Common myeloid progenitor, CD34-positive (primary cell): ENCODE data around the gene AFTPH.

Experiments
- CTCF ChIA-PET: fragments of 350-600 bp; sonication (Branson Sonifier 250); formaldehyde crosslinking; loops from one replicate; lab custom pipeline; 2021; ENCODE audit warnings: antibody characterized with exemption; lab: Charles Lee
- POLR2A ChIA-PET: fragments of 350-600 bp; sonication (Branson Sonifier 250); formaldehyde crosslinking; loops from one replicate; lab custom pipeline; 2021; ENCODE audit warnings: antibody characterized with exemption; lab: Charles Lee
- DNase-seq, 3 donors: peaks; one replicate each; pipeline versions ENCODE4 v3.0.0 to v3.0.0-alpha.2; 2013
- H3K27ac ChIP-seq, 2 experiments: 1 replicate in 1 of 2; 2 replicates in 1 of 2; pipeline ENCODE4 v1.7.0; 2013; ENCODE audit warnings: inconsistent platforms in 2 of 2, low read length in 2 of 2, mild to moderate bottlenecking in 2 of 2, low read depth in 1 of 2, moderate library complexity in 1 of 2; ENCODE audit not compliant: severe bottlenecking in 2 of 2, insufficient read depth in 1 of 2, poor library complexity in 1 of 2
- H3K27me3 ChIP-seq, 5 experiments: replicated peaks in 2 of 5; 1 replicate in 3 of 5; 2 replicates in 2 of 5; pipeline versions ENCODE4 v1.6.1 to v1.7.0; 2013; ENCODE audit warnings: low read length in 4 of 5, mild to moderate bottlenecking in 2 of 5, moderate library complexity in 2 of 5, inconsistent platforms in 1 of 5; ENCODE audit not compliant: insufficient read depth in 5 of 5, control insufficient read depth in 4 of 5
- H3K36me3 ChIP-seq, 4 experiments: 1 replicate in 2 of 4; 2 replicates in 2 of 4; pipeline versions ENCODE4 v1.6.1 to v1.7.0; 2013; ENCODE audit warnings: low read length in 3 of 4, control low read depth in 1 of 4, mild to moderate bottlenecking in 1 of 4; ENCODE audit not compliant: control insufficient read depth in 4 of 4, insufficient read depth in 4 of 4
- H3K4me1 ChIP-seq, 4 experiments: 1 replicate in 3 of 4; 2 replicates in 1 of 4; pipeline versions ENCODE4 v1.6.1 to v1.7.1; 2013; ENCODE audit warnings: low read length in 3 of 4, mild to moderate bottlenecking in 3 of 4, control low read depth in 1 of 4, inconsistent platforms in 1 of 4, moderate library complexity in 1 of 4; ENCODE audit not compliant: control insufficient read depth in 4 of 4, insufficient read depth in 4 of 4; ENCODE audit errors: control extremely low read depth in 1 of 4
- H3K4me3 ChIP-seq, 7 experiments: 1 replicate in 4 of 7; 2 replicates in 3 of 7; pipeline versions ENCODE4 v1.5.1 to v1.7.0; 2013; ENCODE audit warnings: mild to moderate bottlenecking in 7 of 7, low read length in 6 of 7, moderate library complexity in 6 of 7, inconsistent platforms in 2 of 7, low read depth in 2 of 7, control low read depth in 1 of 7; ENCODE audit not compliant: insufficient read depth in 4 of 7, control insufficient read depth in 1 of 7; ENCODE audit errors: extremely low read depth in 1 of 7
- H3K9me3 ChIP-seq, 5 experiments: 1 replicate in 4 of 5; 2 replicates in 1 of 5; pipeline versions ENCODE4 v1.6.1 to v1.7.1; 2013; ENCODE audit warnings: low read length in 4 of 5, mild to moderate bottlenecking in 2 of 5, inconsistent platforms in 1 of 5, low read depth in 1 of 5, moderate library complexity in 1 of 5; ENCODE audit not compliant: control insufficient read depth in 4 of 5, insufficient read depth in 2 of 5; ENCODE audit errors: control extremely low read depth in 1 of 5
- WGBS: methylation state at CpG from one replicate; pipeline ENCODE4 v1.1.5; 2013; ENCODE audit not compliant: insufficient coverage; 5-methylcytosine and 5-hydroxymethylcytosine counted together

Gene AFTPH

GRCh38 chr2:64479259-64480117, 44.6 kb upstream of the AFTPH start:
- no peak for DNase-seq
- Histone ChIP-seq H3K27me3 (peaks cover 0 to 2% (median 0%) of the 10 kb centered on the region in 5 experiments), H3K36me3 (no peaks in the 10 kb centered on the region), H3K4me1 (peaks cover 2 to 10% (median 5%) of the 10 kb centered on the region in 4 experiments), H3K9me3 (no peaks in the 10 kb centered on the region), H3K4me3 (no peak overlapping the region), H3K27ac (no peak overlapping the region)
- CTCF ChIA-PET: interaction anchor here (1.1 to 15.0 kb wide), 4 partner anchors 11 to 150 kb away, joined by 3 to 201 read pairs (median 5); no protein-coding TSS in a partner anchor
- POLR2A ChIA-PET: no interaction called here
- WGBS: 97% methylated on average over 8 of the region's 10 CpGs

GRCh38 chr2:64481665-64482064, 42.5 kb upstream of the AFTPH start:
- H3K27ac ChIP-seq: no peak overlapping the region
- WGBS: 97% methylated on average over 3 of the region's 5 CpGs
- H3K27me3 ChIP-seq: peaks cover 0 to 12% (median 0%) of the 10 kb centered on the region in 5 experiments
- H3K9me3 ChIP-seq: no peaks in the 10 kb centered on the region
- no peaks in the 10 kb centered on the region for H3K4me1 ChIP-seq
- CTCF ChIA-PET: interaction anchor here (0.6 to 15.0 kb wide), 6 partner anchors 11 to 152 kb away, joined by 3 to 201 read pairs (median 4); no protein-coding TSS in a partner anchor
- H3K4me3 ChIP-seq: no peak overlapping the region
- POLR2A ChIA-PET: no interaction called here
- no peaks in the 10 kb centered on the region for H3K36me3 ChIP-seq
- DNase-seq: no peak

- H3K9me3 ChIP-seq: no peaks in the 10 kb centered on the region
- 100% methylated on average over 1 of the region's 1 CpG for WGBS
- DNase-seq: no peak
- H3K4me3 ChIP-seq: no peak overlapping the region
- no peaks in the 10 kb centered on the region for H3K36me3 ChIP-seq
- ChIA-PET CTCF (interaction anchor here (0.8 to 15.0 kb wide), 7 partner anchors 8 to 153 kb away, joined by 3 to 201 read pairs (median 4); no protein-coding TSS in a partner anchor), POLR2A (no interaction called here)
- H3K27ac ChIP-seq: no peak overlapping the region
- peaks cover 0 to 16% (median 0%) of the 10 kb centered on the region in 5 experiments for H3K27me3 ChIP-seq
- no peaks in the 10 kb centered on the region for H3K4me1 ChIP-seq
Measured at GRCh38 chr2:64482243-64482642, 41.9 kb upstream of the AFTPH start.

GRCh38 chr2:64482765-64483504, 41.2 kb upstream of the AFTPH start:
- no peak overlapping the region for H3K27ac ChIP-seq
- H3K9me3 ChIP-seq: no peaks in the 10 kb centered on the region
- DNase-seq: peak in 1 of 3 donors; percentile 19
- ChIA-PET CTCF (interaction anchor here (0.8 to 15.0 kb wide), 8 partner anchors 9 to 154 kb away, joined by 3 to 201 read pairs (median 4); no protein-coding TSS in a partner anchor), POLR2A (no interaction called here)
- H3K4me3 ChIP-seq: no peak overlapping the region
- WGBS: 74% methylated on average over 4 of the region's 5 CpGs
- peaks cover 0 to 16% (median 0%) of the 10 kb centered on the region in 5 experiments for H3K27me3 ChIP-seq
- H3K36me3 ChIP-seq: no peaks in the 10 kb centered on the region
- H3K4me1 ChIP-seq: no peaks in the 10 kb centered on the region

GRCh38 chr2:64485331-64485730, 38.8 kb upstream of the AFTPH start:
- 83% methylated on average over 1 of the region's 4 CpGs for WGBS
- ChIA-PET POLR2A (interaction anchor here (0.6 kb wide), 1 partner anchor 1975 kb away, joined by 3 read pairs; no protein-coding TSS in a partner anchor), CTCF (interaction anchor here (0.8 to 15.0 kb wide), 13 partner anchors 11 to 156 kb away, joined by 3 to 201 read pairs (median 4); no protein-coding TSS in a partner anchor)
- Histone ChIP-seq H3K9me3 (no peaks in the 10 kb centered on the region), H3K27me3 (peaks cover 0 to 22% (median 2%) of the 10 kb centered on the region in 5 experiments), H3K27ac (no peak overlapping the region), H3K4me3 (no peak overlapping the region), H3K36me3 (no peaks in the 10 kb centered on the region), H3K4me1 (peaks cover 3 to 8% (median 5%) of the 10 kb centered on the region in 4 experiments)
- no peak for DNase-seq

GRCh38 chr2:64485961-64486360, 38.2 kb upstream of the AFTPH start:
- CTCF ChIA-PET: interaction anchor here (0.8 to 15.0 kb wide), 13 partner anchors 10 to 157 kb away, joined by 3 to 201 read pairs (median 4); no protein-coding TSS in a partner anchor
- H3K9me3 ChIP-seq: no peaks in the 10 kb centered on the region
- H3K27me3 ChIP-seq: peaks cover 0 to 24% (median 5%) of the 10 kb centered on the region in 5 experiments
- no peak for DNase-seq
- 95% methylated on average over 6 of the region's 8 CpGs for WGBS
- H3K4me3 ChIP-seq: no peak overlapping the region
- H3K4me1 ChIP-seq: peaks cover 3 to 8% (median 5%) of the 10 kb centered on the region in 4 experiments
- POLR2A ChIA-PET: no interaction called here
- no peaks in the 10 kb centered on the region for H3K36me3 ChIP-seq
- no peak overlapping the region for H3K27ac ChIP-seq
